Fibroblast of lung (primary cell): Measurements from ENCODE around the gene CCDC152. TPM values are rescaled to one million over a fixed set of nuclear protein-coding genes. Genes with fewer than 3 reads are reported as not detected.
A peak's percentile ranks its signal among the peaks of the same experiment; 100 is the strongest.

ENCODE experiments used
- DNase-seq, 2 donors: peaks; one replicate each; pipeline versions ENCODE4 v3.0.0 to v3.0.0-alpha.2; 2010; ENCODE audit warnings: low read depth in 2 of 2
- H2AFZ ChIP-seq: 2 replicates; pipeline ENCODE4 v1.5.1; 2012; ENCODE audit warnings: low read length, control low read depth, inconsistent platforms
- H3K27ac ChIP-seq: 2 replicates; pipeline ENCODE4 v1.5.1; 2011; ENCODE audit warnings: low read length, control low read depth; ENCODE audit not compliant: insufficient read depth
- H3K27me3 ChIP-seq: 2 replicates; pipeline ENCODE4 v1.5.1; 2011; ENCODE audit warnings: mild to moderate bottlenecking, low read length; ENCODE audit not compliant: control insufficient read depth, insufficient read depth
- H3K36me3 ChIP-seq: 2 replicates; pipeline ENCODE4 v1.5.1; 2011; ENCODE audit warnings: low read length; ENCODE audit not compliant: control insufficient read depth, insufficient read depth
- H3K4me1 ChIP-seq: 2 replicates; pipeline ENCODE4 v1.5.1; 2011; ENCODE audit warnings: low read length; ENCODE audit not compliant: control insufficient read depth, insufficient read depth; ENCODE audit errors: extremely low read depth
- H3K4me2 ChIP-seq: 2 replicates; pipeline ENCODE4 v1.5.1; 2011; ENCODE audit warnings: low read length, control low read depth; ENCODE audit not compliant: insufficient read depth; ENCODE audit errors: extremely low read depth
- H3K4me3 ChIP-seq, 4 experiments: fragments of 200-600 bp in 1 of 4; sonication (generic) in 1 of 4; replicated peaks in 1 of 4; 2 replicates each; pipeline ENCODE4 v1.5.1; 2011 to 2016; ENCODE audit warnings: low read length in 4 of 4, low read depth in 3 of 4, mild to moderate bottlenecking in 3 of 4, control low read depth in 2 of 4, inconsistent platforms in 1 of 4, mixed read lengths in 1 of 4; ENCODE audit not compliant: insufficient read depth in 1 of 4; ENCODE audit errors: control extremely low read depth in 1 of 4
- H3K79me2 ChIP-seq: 2 replicates; pipeline ENCODE4 v1.5.1; 2012; ENCODE audit warnings: mild to moderate bottlenecking, low read length, inconsistent platforms; ENCODE audit not compliant: control insufficient read depth, insufficient read depth
- H3K9ac ChIP-seq: 2 replicates; pipeline ENCODE4 v1.5.1; 2011; ENCODE audit warnings: mild to moderate bottlenecking, low read length, control low read depth; ENCODE audit not compliant: insufficient read depth
- H3K9me3 ChIP-seq: 2 replicates; pipeline ENCODE4 v1.5.1; 2012; ENCODE audit warnings: low read depth, low read length; ENCODE audit not compliant: control insufficient read depth, insufficient read depth
- H4K20me1 ChIP-seq: 2 replicates; pipeline ENCODE4 v1.5.1; 2011; ENCODE audit warnings: low read length; ENCODE audit not compliant: control insufficient read depth, insufficient read depth; ENCODE audit errors: extremely low read depth
- EZH2 ChIP-seq: IDR thresholded peaks from 2 replicates; pipeline ENCODE4 v1.5.1; 2012; ENCODE audit warnings: low read length, control low read depth, mild to moderate bottlenecking; ENCODE audit errors: missing control alignments
- polyA plus RNA-seq, 2 donors: library from polyadenylated mRNA; depleted of rRNA in 1 of 2; stranded (reverse) in 1 of 2; unstranded in 1 of 2; fragments of >200 nt; gene quantifications; 2 replicates each; pipeline ENCODE4 v1.2.1, GENCODE V29; 2011 to 2012; ENCODE audit warnings: missing spikeins in 1 of 2
- total RNA-seq: library from RNA; depleted of rRNA; stranded (reverse); fragments of >200 nt; gene quantifications from 2 replicates; pipeline ENCODE4 v1.2.1, GENCODE V29; 2014
- TF ChIP-seq, protein P1 (sequence below), 2 donors: IDR thresholded peaks in 1 of 2; conservative IDR thresholded peaks in 1 of 2; 1 replicate in 1 of 2; 2 replicates in 1 of 2; pipeline ENCODE4 v1.5.1; 2011 to 2012; ENCODE audit warnings: low read length in 2 of 2, control low read depth in 1 of 2, inconsistent platforms in 1 of 2, low read depth in 1 of 2, mild to moderate bottlenecking in 1 of 2

Gene CCDC152
- total and polyA plus RNA-seq, 2 donors (not counting 1 experiment from before 2014, with no cell fraction given) = 1.4 to 2.5 TPM

DNA sequence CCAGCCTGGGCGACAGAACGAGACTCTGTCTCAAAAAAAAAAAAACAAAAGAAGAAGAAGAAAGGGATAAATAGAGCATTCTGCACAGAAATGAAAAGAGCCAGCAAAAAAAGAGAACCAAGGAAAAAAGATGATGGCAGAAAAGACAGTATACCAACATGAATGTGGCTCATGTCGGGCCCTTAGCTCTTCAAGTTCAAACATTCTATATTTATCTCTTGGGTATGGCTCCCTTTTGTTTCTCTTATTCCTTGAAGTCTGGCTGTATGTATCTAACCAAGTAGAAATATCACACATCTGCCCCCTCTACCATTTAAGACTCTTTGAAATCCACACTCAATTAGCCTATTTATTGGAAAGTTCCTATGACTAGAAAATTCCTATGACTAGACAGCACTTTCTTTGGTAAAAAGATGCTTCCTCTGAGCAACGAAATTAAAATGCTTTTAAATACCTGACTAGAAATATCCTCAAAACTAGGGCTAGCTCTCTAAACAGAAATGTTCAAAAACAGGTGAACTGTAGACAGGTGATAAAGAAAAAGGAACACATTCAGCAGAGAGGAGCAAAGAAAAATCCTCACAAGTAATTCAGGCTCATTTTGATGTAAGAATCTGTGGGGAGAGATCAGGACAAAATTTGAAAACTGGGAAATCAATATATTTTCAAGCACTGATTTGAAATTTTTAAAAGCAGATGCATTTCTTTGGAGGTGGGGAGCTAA, 52.4 kb downstream of the CCDC152 start:
- H3K36me3 ChIP-seq = no peaks in the 10 kb centered on the region
- no peaks in the 10 kb centered on the region for H3K79me2 ChIP-seq
- no peak overlapping the region for H3K27ac ChIP-seq
- no peak overlapping the region for H2AFZ ChIP-seq
- H3K9ac ChIP-seq = no peak overlapping the region
- TF ChIP-seq EZH2 = no peak
- no peak overlapping the region for H3K4me2 ChIP-seq
- H4K20me1 ChIP-seq = no peaks in the 10 kb centered on the region
- no peak for DNase-seq
- H3K4me1 ChIP-seq = no peaks in the 10 kb centered on the region
- no peaks in the 10 kb centered on the region for H3K9me3 ChIP-seq
- H3K4me3 ChIP-seq = peak overlapping the region in 2 of 4 experiments; percentile 75 to 78
- no peaks in the 10 kb centered on the region for H3K27me3 ChIP-seq

DNA sequence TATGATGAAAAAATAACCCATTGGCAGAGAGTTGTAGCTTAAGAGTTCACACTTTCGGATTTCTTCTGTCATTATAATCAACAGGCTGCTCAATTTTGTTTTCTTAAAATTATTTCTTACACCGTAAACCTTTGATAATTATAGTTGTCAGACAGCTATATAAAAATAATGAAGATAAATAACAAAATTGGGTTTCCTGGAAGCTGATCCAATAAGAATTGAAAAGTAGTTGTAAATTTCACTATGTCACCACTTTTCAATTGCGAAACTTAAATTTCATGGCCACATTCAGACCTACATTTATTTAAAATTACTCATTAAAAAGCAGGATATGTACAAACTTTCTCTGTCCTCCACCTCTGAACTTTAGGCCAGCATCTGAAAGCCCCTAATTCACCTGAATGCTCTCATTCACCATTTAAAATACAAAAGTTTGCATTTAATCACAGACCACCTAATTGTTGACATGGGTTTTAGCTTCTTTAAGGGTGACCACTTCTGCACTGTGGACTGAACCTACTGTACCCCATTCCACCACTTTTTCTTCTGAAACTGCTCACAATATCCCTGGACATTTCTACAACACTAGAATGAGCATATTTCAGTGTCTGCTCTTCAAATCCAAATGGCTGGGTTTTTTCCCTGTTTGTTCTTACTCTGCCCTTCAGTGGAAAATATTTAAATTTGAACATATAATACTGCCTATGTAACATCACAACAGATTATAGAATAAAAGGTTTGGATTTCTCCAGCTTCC, 54.4 kb downstream of the CCDC152 start:
- H3K9ac ChIP-seq = no peak overlapping the region
- H3K36me3 ChIP-seq = no peaks in the 10 kb centered on the region
- TF ChIP-seq EZH2 = no peak
- TF ChIP-seq, protein P1, sequence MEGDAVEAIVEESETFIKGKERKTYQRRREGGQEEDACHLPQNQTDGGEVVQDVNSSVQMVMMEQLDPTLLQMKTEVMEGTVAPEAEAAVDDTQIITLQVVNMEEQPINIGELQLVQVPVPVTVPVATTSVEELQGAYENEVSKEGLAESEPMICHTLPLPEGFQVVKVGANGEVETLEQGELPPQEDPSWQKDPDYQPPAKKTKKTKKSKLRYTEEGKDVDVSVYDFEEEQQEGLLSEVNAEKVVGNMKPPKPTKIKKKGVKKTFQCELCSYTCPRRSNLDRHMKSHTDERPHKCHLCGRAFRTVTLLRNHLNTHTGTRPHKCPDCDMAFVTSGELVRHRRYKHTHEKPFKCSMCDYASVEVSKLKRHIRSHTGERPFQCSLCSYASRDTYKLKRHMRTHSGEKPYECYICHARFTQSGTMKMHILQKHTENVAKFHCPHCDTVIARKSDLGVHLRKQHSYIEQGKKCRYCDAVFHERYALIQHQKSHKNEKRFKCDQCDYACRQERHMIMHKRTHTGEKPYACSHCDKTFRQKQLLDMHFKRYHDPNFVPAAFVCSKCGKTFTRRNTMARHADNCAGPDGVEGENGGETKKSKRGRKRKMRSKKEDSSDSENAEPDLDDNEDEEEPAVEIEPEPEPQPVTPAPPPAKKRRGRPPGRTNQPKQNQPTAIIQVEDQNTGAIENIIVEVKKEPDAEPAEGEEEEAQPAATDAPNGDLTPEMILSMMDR (conservative IDR thresholded peaks at IDR 0.05 in 1 of 2, IDR thresholded peaks at IDR 0.05 in 1 of 2; ENCODE audit: low read depth in 1 of 2, low read length in 2 of 2) = no peak
- H3K27ac ChIP-seq = no peak overlapping the region
- H3K79me2 ChIP-seq = no peaks in the 10 kb centered on the region
- no peaks in the 10 kb centered on the region for H3K27me3 ChIP-seq
- H2AFZ ChIP-seq = peak overlapping the region; percentile 7
- no peaks in the 10 kb centered on the region for H4K20me1 ChIP-seq
- peak overlapping the region; percentile 45 to 78 (median 62) for H3K4me3 ChIP-seq
- no peaks in the 10 kb centered on the region for H3K4me1 ChIP-seq
- DNase-seq = peak in 1 of 2 donors; percentile 33
- H3K9me3 ChIP-seq = no peaks in the 10 kb centered on the region
- peak overlapping the region; percentile 58 for H3K4me2 ChIP-seq

DNA sequence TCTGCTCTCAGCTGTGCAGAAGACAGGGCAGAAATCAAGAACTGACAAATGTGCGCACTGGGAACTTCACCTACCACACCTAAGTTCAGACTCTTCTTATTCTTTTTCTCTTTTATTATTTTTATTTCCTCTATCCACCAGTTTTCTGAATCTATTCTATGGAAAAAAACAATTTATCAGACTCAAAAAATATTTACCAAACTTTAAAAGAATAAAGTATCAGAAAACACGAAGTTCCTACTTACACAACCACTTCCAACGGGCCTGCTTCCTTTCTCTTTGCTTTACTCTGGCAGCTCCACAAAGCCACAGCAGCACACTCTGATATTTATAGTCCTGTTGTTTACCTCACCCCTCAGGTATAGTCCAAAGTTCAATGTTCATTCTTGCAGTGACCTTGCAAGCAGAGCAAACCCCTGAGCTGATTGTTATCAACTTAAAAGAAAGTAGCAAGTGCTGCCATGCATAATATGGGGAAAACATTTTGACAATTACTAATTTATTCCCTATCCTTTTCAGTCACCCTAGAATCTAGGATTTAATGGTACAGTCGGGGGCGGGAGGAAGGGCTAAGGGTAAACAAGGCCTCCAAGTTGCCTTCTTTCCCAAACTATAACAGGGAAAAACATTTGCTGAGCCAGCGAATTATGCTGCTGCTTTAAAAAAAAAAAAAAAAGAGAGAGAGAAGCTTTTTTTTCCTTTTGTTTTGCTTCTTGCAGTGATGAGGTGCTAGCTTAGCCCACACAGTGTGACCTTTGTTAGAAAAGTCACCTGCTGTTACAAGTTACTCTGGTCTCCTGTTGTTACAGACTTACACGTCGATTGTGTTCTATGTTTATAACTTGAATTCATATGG, 55.2 kb downstream of the CCDC152 start, which contains the start of gene SELENOP:
TSS of gene SELENOP (minus strand) at position 302 of the 856 bp plus-strand sequence. CDS start 3,539 bp downstream, outside the sequence.
- Histone ChIP-seq H3K9ac (no peak within 1 kb of the TSS), H2AFZ (peak within 1 kb of the TSS; percentile 75), H3K27ac (peak within 1 kb of the TSS; percentile 34), H3K36me3 (no peaks in the 10 kb centered on the region), H3K4me3 (peak within 1 kb of the TSS; percentile 45 to 78 (median 62)), H3K4me1 (no peaks in the 10 kb centered on the region), H3K9me3 (no peaks in the 10 kb centered on the region), H3K27me3 (no peaks in the 10 kb centered on the region), H3K4me2 (peak within 1 kb of the TSS; percentile 74), H3K79me2 (no peaks in the 10 kb centered on the region), H4K20me1 (no peaks in the 10 kb centered on the region)
- peak in 1 of 2 donors; percentile 94 for DNase-seq
- no peak for TF ChIP-seq EZH2
- TF ChIP-seq, protein P1 (conservative IDR thresholded peaks at IDR 0.05 in 1 of 2, IDR thresholded peaks at IDR 0.05 in 1 of 2; ENCODE audit: low read depth in 1 of 2, low read length in 2 of 2) = no peak
